ENCODE data around the gene KIF5A. TPM values are rescaled to one million over a fixed set of nuclear protein-coding genes. Genes with fewer than 3 reads are reported as not detected.
A peak's percentile ranks its signal among the peaks of the same experiment; 100 is the strongest.
"Not testable (repeated sequence)": the region's sequence is repeated elsewhere in the genome, so short reads cannot be mapped to it uniquely, and the experiment has no call there.

Gene KIF5A
- total RNA-seq (100 to 1,000 TPM in 1 of 2 donors, 10 to 100 TPM in 1; 34.8 to 101 TPM), polyA plus RNA-seq (ENCODE audit: insufficient read length in 2 of 2) (100 to 1,000 TPM; 188 to 224 TPM)
- long read RNA-seq, donor 1, full-length matches to known transcripts: 2 of 566 reads
- long read RNA-seq, donor 1, partial matches to known transcripts: 564 of 566 reads
- long read RNA-seq, donor 1, other reads (novel, unspliced or antisense): 0 of 566 reads
- long read RNA-seq, donor 2, partial matches to known transcripts: 5 of 5 reads
- long read RNA-seq, donor 2, other reads (novel, unspliced or antisense): 0 of 5 reads
- long read RNA-seq, donor 3, full-length matches to known transcripts: 3 of 12 reads
- long read RNA-seq, donor 3, partial matches to known transcripts: 9 of 12 reads
- long read RNA-seq, donor 3, other reads (novel, unspliced or antisense): 0 of 12 reads
- long read RNA-seq, donor 4: 0 reads

GRCh38 chr12:57549909-57550640, at the start of gene KIF5A:
KIF5A (plus strand) TSS chr12:57550044; CDS start chr12:57550272, 228 bp downstream.
- peak within 1 kb of the TSS; percentile 44 for H3K27ac ChIP-seq (ENCODE audit: low read depth, low read length)
- peaks cover 9% of the 10 kb centered on the region for H3K27me3 ChIP-seq (ENCODE audit: control insufficient read depth, insufficient read depth, low read length)
- H3K4me3 ChIP-seq (ENCODE audit: low read depth, low read length): peak within 1 kb of the TSS; percentile 68
- peaks cover 45% of the 10 kb centered on the region for H3K4me1 ChIP-seq (ENCODE audit: control insufficient read depth, insufficient read depth, low read length)
- no peaks in the 10 kb centered on the region for H3K36me3 ChIP-seq (ENCODE audit: control insufficient read depth, insufficient read depth, low read length)
- WGBS (ENCODE audit: insufficient coverage): under 1% methylated on average over 49 of the region's 52 CpGs
- H3K9me3 ChIP-seq (ENCODE audit: control insufficient read depth, insufficient read depth, low read length): no peaks in the 10 kb centered on the region
- DNase-seq (ENCODE audit: low read depth in 4 of 6, low spot score in 6 of 6): peak in 2 of 6 donors; percentile 87 to 91

- Histone ChIP-seq H3K36me3 (ENCODE audit: control insufficient read depth, insufficient read depth, low read length) (peaks cover 83% of the 10 kb centered on the region), H3K9me3 (ENCODE audit: control insufficient read depth, insufficient read depth, low read length) (no peaks in the 10 kb centered on the region), H3K27ac (ENCODE audit: low read depth, low read length) (no peak overlapping the region), H3K4me3 (ENCODE audit: low read depth, low read length) (no peak overlapping the region), H3K4me1 (ENCODE audit: control insufficient read depth, insufficient read depth, low read length) (no peaks in the 10 kb centered on the region), H3K27me3 (ENCODE audit: control insufficient read depth, insufficient read depth, low read length) (no peaks in the 10 kb centered on the region)
- no peak for DNase-seq (ENCODE audit: low read depth in 4 of 6, low spot score in 6 of 6)
- 98% methylated on average over 11 of the region's 11 CpGs for WGBS (ENCODE audit: insufficient coverage)
Observed at GRCh38 chr12:57500213-57500612, 49.6 kb upstream of the KIF5A start.

- not testable (repeated sequence) for H3K4me3 ChIP-seq (ENCODE audit: low read depth, low read length); H3K27ac ChIP-seq (ENCODE audit: low read depth, low read length); H3K4me1 ChIP-seq (ENCODE audit: control insufficient read depth, insufficient read depth, low read length); H3K9me3 ChIP-seq (ENCODE audit: control insufficient read depth, insufficient read depth, low read length); H3K27me3 ChIP-seq (ENCODE audit: control insufficient read depth, insufficient read depth, low read length); DNase-seq (ENCODE audit: low read depth in 4 of 6, low spot score in 6 of 6)
- peaks cover 76% of the 10 kb centered on the region for H3K36me3 ChIP-seq (ENCODE audit: control insufficient read depth, insufficient read depth, low read length)
- WGBS (ENCODE audit: insufficient coverage): 100% methylated on average over 3 of the region's 22 CpGs
Observed at GRCh38 chr12:57502311-57502969, 47.4 kb upstream of the KIF5A start.

GRCh38 chr12:57506541-57506940, 43.3 kb upstream of the KIF5A start:
- not testable (repeated sequence) for DNase-seq (ENCODE audit: low read depth in 4 of 6, low spot score in 6 of 6); H3K4me3 ChIP-seq (ENCODE audit: low read depth, low read length); H3K27ac ChIP-seq (ENCODE audit: low read depth, low read length); H3K9me3 ChIP-seq (ENCODE audit: control insufficient read depth, insufficient read depth, low read length); H3K27me3 ChIP-seq (ENCODE audit: control insufficient read depth, insufficient read depth, low read length); H3K4me1 ChIP-seq (ENCODE audit: control insufficient read depth, insufficient read depth, low read length)
- no CpG with 5 or more reads among the region's 4 CpGs for WGBS (ENCODE audit: insufficient coverage)
- peaks cover 81% of the 10 kb centered on the region for H3K36me3 ChIP-seq (ENCODE audit: control insufficient read depth, insufficient read depth, low read length)

- not testable (repeated sequence) for DNase-seq (ENCODE audit: low read depth in 4 of 6, low spot score in 6 of 6); H3K27me3 ChIP-seq (ENCODE audit: control insufficient read depth, insufficient read depth, low read length); H3K4me3 ChIP-seq (ENCODE audit: low read depth, low read length); H3K9me3 ChIP-seq (ENCODE audit: control insufficient read depth, insufficient read depth, low read length); H3K27ac ChIP-seq (ENCODE audit: low read depth, low read length); H3K4me1 ChIP-seq (ENCODE audit: control insufficient read depth, insufficient read depth, low read length)
- H3K36me3 ChIP-seq (ENCODE audit: control insufficient read depth, insufficient read depth, low read length): peaks cover 82% of the 10 kb centered on the region
- 95% methylated on average over 4 of the region's 28 CpGs for whole genome bisulfite sequencing (ENCODE audit: insufficient coverage)
Observed at GRCh38 chr12:57507796-57508195, 42.0 kb upstream of the KIF5A start.

GRCh38 chr12:57511161-57511560, 38.7 kb upstream of the KIF5A start:
- H3K9me3 ChIP-seq (ENCODE audit: control insufficient read depth, insufficient read depth, low read length): no peaks in the 10 kb centered on the region
- H3K36me3 ChIP-seq (ENCODE audit: control insufficient read depth, insufficient read depth, low read length): peaks cover 78% of the 10 kb centered on the region
- H3K27me3 ChIP-seq (ENCODE audit: control insufficient read depth, insufficient read depth, low read length): no peaks in the 10 kb centered on the region
- H3K4me3 ChIP-seq (ENCODE audit: low read depth, low read length): no peak overlapping the region
- no peaks in the 10 kb centered on the region for H3K4me1 ChIP-seq (ENCODE audit: control insufficient read depth, insufficient read depth, low read length)
- WGBS (ENCODE audit: insufficient coverage): 93% methylated on average over 4 of the region's 4 CpGs
- no peak for DNase-seq (ENCODE audit: low read depth in 4 of 6, low spot score in 6 of 6)
- no peak overlapping the region for H3K27ac ChIP-seq (ENCODE audit: low read depth, low read length)

- Histone ChIP-seq H3K4me1 (ENCODE audit: control insufficient read depth, insufficient read depth, low read length) (no peaks in the 10 kb centered on the region), H3K27ac (ENCODE audit: low read depth, low read length) (no peak overlapping the region), H3K9me3 (ENCODE audit: control insufficient read depth, insufficient read depth, low read length) (no peaks in the 10 kb centered on the region), H3K4me3 (ENCODE audit: low read depth, low read length) (no peak overlapping the region), H3K27me3 (ENCODE audit: control insufficient read depth, insufficient read depth, low read length) (no peaks in the 10 kb centered on the region), H3K36me3 (ENCODE audit: control insufficient read depth, insufficient read depth, low read length) (peaks cover 81% of the 10 kb centered on the region)
- WGBS (ENCODE audit: insufficient coverage): no CpG with 5 or more reads among the region's 7 CpGs
- DNase-seq (ENCODE audit: low read depth in 4 of 6, low spot score in 6 of 6): no peak
Observed at GRCh38 chr12:57511588-57512325, 38.1 kb upstream of the KIF5A start.

- DNase-seq (ENCODE audit: low read depth in 4 of 6, low spot score in 6 of 6): no peak
- Histone ChIP-seq H3K27me3 (ENCODE audit: control insufficient read depth, insufficient read depth, low read length) (no peaks in the 10 kb centered on the region), H3K27ac (ENCODE audit: low read depth, low read length) (no peak overlapping the region), H3K9me3 (ENCODE audit: control insufficient read depth, insufficient read depth, low read length) (no peaks in the 10 kb centered on the region), H3K4me1 (ENCODE audit: control insufficient read depth, insufficient read depth, low read length) (no peaks in the 10 kb centered on the region), H3K36me3 (ENCODE audit: control insufficient read depth, insufficient read depth, low read length) (peaks cover 86% of the 10 kb centered on the region), H3K4me3 (ENCODE audit: low read depth, low read length) (no peak overlapping the region)
- WGBS (ENCODE audit: insufficient coverage): 91% methylated on average over 6 of the region's 6 CpGs
Observed at GRCh38 chr12:57512665-57513064, 37.2 kb upstream of the KIF5A start.

GRCh38 chr12:57513266-57513665, 36.6 kb upstream of the KIF5A start:
- Histone ChIP-seq H3K9me3 (ENCODE audit: control insufficient read depth, insufficient read depth, low read length) (no peaks in the 10 kb centered on the region), H3K36me3 (ENCODE audit: control insufficient read depth, insufficient read depth, low read length) (peaks cover 85% of the 10 kb centered on the region), H3K27me3 (ENCODE audit: control insufficient read depth, insufficient read depth, low read length) (no peaks in the 10 kb centered on the region), H3K4me1 (ENCODE audit: control insufficient read depth, insufficient read depth, low read length) (no peaks in the 10 kb centered on the region), H3K27ac (ENCODE audit: low read depth, low read length) (no peak overlapping the region), H3K4me3 (ENCODE audit: low read depth, low read length) (no peak overlapping the region)
- DNase-seq (ENCODE audit: low read depth in 4 of 6, low spot score in 6 of 6): no peak
- no CpG with 5 or more reads among the region's 5 CpGs for WGBS (ENCODE audit: insufficient coverage)
